ENCODE data around the gene ST3GAL2. TPM values are rescaled to one million over a fixed set of nuclear protein-coding genes. Genes with fewer than 3 reads are reported as not detected.

Gene ST3GAL2
- total and polyA plus RNA-seq, 8 donors: 25.3 to 38.5 (median 30.6) TPM

DNA sequence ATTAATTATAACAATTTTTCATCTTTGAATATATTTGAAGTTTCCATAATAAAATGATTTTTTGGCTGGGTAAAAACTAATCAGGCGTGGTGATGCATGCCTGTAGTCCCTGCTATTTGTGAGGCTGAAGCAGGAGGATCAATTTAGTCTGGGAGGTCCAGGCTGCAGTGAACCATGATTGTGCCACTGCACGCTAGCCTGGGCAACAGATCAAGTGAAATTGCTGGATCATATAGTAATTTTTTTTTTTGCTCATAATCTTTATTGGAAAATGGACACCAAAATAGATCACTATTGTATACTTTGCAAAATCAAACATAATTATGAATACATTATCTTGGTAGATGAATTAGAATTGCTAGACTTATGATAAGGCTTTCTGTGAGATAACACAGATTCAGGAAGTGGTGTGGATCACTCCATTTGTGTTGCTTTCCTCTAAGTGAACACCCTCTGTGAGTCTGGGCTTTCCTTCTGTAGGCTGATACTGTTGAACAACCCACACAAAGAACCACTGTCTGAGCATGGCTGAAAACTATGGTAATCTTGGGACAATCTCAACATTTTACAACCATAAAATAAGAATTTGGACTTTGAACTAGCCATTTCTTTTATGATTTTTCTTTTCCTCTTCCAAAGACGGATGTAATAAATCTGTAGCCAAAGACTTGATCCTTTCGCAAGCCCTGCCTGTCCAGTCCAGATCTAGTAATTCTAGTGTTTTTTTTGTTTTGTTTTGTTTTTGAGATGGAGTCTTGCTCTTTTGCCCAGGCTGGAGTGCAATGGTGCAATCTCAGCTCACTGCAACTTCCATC, 5.6 kb upstream of the ST3GAL2 start:
- intact Hi-C loops (cut with DNase I): no loop called here
- no peaks in the 10 kb centered on the region for H3K27me3 ChIP-seq
- no peaks in the 10 kb centered on the region for H3K36me3 ChIP-seq
- TF ChIP-seq, protein P1, sequence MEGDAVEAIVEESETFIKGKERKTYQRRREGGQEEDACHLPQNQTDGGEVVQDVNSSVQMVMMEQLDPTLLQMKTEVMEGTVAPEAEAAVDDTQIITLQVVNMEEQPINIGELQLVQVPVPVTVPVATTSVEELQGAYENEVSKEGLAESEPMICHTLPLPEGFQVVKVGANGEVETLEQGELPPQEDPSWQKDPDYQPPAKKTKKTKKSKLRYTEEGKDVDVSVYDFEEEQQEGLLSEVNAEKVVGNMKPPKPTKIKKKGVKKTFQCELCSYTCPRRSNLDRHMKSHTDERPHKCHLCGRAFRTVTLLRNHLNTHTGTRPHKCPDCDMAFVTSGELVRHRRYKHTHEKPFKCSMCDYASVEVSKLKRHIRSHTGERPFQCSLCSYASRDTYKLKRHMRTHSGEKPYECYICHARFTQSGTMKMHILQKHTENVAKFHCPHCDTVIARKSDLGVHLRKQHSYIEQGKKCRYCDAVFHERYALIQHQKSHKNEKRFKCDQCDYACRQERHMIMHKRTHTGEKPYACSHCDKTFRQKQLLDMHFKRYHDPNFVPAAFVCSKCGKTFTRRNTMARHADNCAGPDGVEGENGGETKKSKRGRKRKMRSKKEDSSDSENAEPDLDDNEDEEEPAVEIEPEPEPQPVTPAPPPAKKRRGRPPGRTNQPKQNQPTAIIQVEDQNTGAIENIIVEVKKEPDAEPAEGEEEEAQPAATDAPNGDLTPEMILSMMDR (IDR thresholded peaks at IDR 0.05): no peak
- H3K4me3 ChIP-seq: no peak overlapping the region
- DNase-seq: no peak
- H3K27ac ChIP-seq: no peak overlapping the region
- no peaks in the 10 kb centered on the region for H3K9me3 ChIP-seq
- ATAC-seq: no peak
- H3K4me1 ChIP-seq: peaks cover 5 to 7% of the 10 kb centered on the region in 2 donors

- Histone ChIP-seq H3K27me3 (no peaks in the 10 kb centered on the region), H3K9me3 (no peaks in the 10 kb centered on the region), H3K4me3 (no peak overlapping the region), H3K4me1 (peaks cover 5 to 18% of the 10 kb centered on the region in 2 donors), H3K36me3 (no peaks in the 10 kb centered on the region), H3K27ac (no peak overlapping the region)
- DNase-seq (no peak), ATAC-seq (no peak)
- TF ChIP-seq, protein P1 (IDR thresholded peaks at IDR 0.05): no peak
- intact Hi-C loops (cut with DNase I): no loop called here
Measured at GRCh38 chr16:70442344-70442743, 3.4 kb upstream of the ST3GAL2 start.

GRCh38 chr16:70441406-70441990, 2.6 kb upstream of the ST3GAL2 start:
- Histone ChIP-seq H3K9me3 (no peaks in the 10 kb centered on the region), H3K36me3 (no peaks in the 10 kb centered on the region), H3K4me1 (peaks cover 12 to 26% of the 10 kb centered on the region in 2 donors), H3K27me3 (no peaks in the 10 kb centered on the region), H3K27ac (no peak overlapping the region), H3K4me3 (no peak overlapping the region)
- ATAC-seq (no peak), DNase-seq (no peak)
- intact Hi-C loops (cut with DNase I): no loop called here
- TF ChIP-seq, protein P1 (IDR thresholded peaks at IDR 0.05): no peak

DNA sequence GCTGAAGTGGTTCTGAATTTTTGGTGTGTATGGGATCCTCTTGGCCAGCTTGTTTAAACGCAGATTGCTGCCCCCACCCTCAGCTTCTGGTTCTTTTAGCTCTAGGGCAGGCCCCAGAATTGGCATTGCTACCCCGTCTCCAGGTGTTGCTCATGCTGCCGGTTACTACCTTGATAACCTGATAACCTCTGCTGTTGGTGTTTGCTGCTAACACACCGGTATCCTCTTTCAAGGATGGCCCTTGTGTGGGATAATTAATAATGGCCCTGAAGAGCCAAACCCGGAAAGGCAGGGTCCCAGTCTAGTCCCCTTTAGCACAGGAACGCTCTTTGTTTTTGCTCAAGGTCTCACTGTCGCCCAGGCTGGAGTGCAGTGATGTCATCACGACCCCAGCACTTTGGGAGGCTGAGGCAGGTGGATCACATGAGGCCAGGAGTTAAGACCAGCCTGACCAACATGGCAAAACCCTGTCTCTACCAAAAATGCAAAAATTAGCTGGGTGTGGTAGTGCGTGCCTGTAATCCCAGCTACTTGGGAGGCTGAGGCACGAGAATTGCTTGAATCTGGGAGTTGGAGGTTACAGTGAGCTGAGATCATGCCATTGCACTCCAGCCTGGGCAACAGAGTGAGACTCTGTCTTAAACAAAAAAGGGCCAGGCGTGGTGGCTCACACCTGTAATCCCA, 1.3 kb upstream of the ST3GAL2 start:
- no peaks in the 10 kb centered on the region for H3K9me3 ChIP-seq
- no peaks in the 10 kb centered on the region for H3K36me3 ChIP-seq
- no peaks in the 10 kb centered on the region for H3K27me3 ChIP-seq
- peak overlapping the region in 1 of 2 donors; percentile 81 for H3K4me3 ChIP-seq
- no peak overlapping the region for H3K27ac ChIP-seq
- H3K4me1 ChIP-seq: peaks cover 13 to 39% of the 10 kb centered on the region in 2 donors
- DNase-seq: no peak
- TF ChIP-seq, protein P1 (IDR thresholded peaks at IDR 0.05): no peak
- intact Hi-C loops (cut with DNase I): no loop called here
- ATAC-seq: no peak

DNA sequence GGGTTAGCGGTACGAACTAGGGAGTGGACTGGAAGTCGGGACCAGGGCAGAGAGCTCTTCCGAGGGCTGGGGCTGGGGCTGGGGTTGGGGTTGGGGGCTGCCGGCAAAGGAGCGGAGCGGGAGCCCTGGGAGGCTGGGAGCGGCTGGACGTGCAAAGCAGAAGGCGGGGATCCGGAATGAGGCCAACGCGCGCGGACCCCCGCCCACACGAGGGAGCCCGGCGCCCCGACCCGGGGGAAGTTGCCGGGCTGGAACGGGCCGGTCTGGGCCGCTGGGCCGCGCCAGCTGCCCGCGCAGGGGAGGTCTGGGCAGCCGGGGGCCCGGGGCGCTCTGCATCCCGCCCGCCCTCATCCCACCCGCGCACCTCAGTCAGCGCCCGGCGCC, 323 bp downstream of the ST3GAL2 start:
- ATAC-seq (peak; percentile 3), DNase-seq (peak in 2 of 4 donors; percentile 57 to 88)
- no peaks in the 10 kb centered on the region for H3K36me3 ChIP-seq
- peaks cover 20 to 54% of the 10 kb centered on the region in 2 donors for H3K4me1 ChIP-seq
- H3K4me3 ChIP-seq: peak overlapping the region; percentile 62 to 81
- peak overlapping the region; percentile 67 to 83 for H3K27ac ChIP-seq
- no peaks in the 10 kb centered on the region for H3K27me3 ChIP-seq
- H3K9me3 ChIP-seq: no peaks in the 10 kb centered on the region
- intact Hi-C loops (cut with DNase I): no loop called here
- TF ChIP-seq, protein P1 (IDR thresholded peaks at IDR 0.05): no peak

Data from left lung (tissue), 10 donors.